ENCODE results near the gene PTPRR.

DNA sequence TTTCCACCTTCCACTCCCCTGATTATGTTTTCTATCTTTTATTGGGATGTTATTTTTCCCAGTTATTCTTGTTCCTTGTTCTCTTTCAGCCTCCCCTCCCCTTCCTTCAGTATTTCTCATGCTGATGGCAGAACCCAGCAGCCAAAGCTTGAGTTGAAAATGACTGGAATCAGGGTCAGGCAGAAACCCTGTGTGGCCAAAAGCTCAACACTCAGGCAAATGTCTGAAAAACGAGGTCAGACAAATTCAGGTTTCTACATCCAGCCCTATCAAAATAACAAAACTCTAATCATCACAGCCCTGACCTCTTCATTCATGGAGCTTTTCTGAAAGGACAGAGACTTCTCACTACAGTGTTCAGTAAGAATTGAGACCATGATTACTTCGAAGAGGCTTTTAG lies 134.6 kb downstream of the PTPRR start:
- TF ChIP-seq, protein P1, sequence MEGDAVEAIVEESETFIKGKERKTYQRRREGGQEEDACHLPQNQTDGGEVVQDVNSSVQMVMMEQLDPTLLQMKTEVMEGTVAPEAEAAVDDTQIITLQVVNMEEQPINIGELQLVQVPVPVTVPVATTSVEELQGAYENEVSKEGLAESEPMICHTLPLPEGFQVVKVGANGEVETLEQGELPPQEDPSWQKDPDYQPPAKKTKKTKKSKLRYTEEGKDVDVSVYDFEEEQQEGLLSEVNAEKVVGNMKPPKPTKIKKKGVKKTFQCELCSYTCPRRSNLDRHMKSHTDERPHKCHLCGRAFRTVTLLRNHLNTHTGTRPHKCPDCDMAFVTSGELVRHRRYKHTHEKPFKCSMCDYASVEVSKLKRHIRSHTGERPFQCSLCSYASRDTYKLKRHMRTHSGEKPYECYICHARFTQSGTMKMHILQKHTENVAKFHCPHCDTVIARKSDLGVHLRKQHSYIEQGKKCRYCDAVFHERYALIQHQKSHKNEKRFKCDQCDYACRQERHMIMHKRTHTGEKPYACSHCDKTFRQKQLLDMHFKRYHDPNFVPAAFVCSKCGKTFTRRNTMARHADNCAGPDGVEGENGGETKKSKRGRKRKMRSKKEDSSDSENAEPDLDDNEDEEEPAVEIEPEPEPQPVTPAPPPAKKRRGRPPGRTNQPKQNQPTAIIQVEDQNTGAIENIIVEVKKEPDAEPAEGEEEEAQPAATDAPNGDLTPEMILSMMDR (IDR thresholded peaks at IDR 0.05): no peak
- TF ChIP-seq POLR2A (IDR thresholded peaks at IDR 0.05) (no peak), EP300 (IDR thresholded peaks at IDR 0.05) (no peak)

Data from ovary (tissue), 3 donors.